Raji (cell line): Measurements from ENCODE around the gene RRP1.

Source experiments
- POLR2A ChIP-seq: IDR thresholded peaks from 2 replicates; pipeline ENCODE4 v1.6.1; 2011; ENCODE audit warnings: low read depth, low read length, control low read depth; ENCODE audit not compliant: insufficient read depth

Gene RRP1

DNA sequence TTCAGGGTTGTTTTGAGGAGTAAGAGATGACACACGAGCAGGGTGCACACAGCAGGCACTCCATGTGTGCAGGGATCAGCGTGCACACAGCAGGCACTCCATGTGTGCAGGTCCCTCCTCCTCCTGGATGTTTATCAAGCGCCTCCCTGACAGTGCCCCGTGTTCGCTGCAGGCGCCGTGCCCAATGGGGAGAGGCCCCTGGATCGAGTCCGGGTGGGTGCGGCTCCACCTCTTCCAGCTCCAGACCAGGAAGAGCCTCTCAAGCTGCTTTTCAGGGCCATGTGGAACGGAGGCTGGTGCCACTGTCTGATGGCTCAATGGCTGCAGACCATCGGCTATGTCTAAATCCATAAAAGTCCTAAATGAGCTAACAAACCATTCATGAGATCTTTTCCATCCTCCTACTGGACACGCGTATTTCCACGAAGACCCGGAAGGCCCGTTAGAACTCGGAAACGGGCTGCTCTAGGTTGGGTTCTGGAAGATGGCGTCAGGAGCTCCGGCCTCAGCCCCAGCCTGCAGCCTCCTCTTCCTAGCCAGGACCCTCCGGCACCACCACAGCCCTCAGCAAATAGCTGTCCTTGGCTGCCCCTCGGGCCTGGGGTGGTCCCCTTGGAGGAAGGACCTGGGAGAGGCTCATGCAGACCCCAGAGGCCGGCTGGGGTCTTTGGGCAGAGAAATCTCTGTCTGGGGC lies 36.0 kb downstream of the RRP1 start:
- TF ChIP-seq POLR2A: no peak

DNA sequence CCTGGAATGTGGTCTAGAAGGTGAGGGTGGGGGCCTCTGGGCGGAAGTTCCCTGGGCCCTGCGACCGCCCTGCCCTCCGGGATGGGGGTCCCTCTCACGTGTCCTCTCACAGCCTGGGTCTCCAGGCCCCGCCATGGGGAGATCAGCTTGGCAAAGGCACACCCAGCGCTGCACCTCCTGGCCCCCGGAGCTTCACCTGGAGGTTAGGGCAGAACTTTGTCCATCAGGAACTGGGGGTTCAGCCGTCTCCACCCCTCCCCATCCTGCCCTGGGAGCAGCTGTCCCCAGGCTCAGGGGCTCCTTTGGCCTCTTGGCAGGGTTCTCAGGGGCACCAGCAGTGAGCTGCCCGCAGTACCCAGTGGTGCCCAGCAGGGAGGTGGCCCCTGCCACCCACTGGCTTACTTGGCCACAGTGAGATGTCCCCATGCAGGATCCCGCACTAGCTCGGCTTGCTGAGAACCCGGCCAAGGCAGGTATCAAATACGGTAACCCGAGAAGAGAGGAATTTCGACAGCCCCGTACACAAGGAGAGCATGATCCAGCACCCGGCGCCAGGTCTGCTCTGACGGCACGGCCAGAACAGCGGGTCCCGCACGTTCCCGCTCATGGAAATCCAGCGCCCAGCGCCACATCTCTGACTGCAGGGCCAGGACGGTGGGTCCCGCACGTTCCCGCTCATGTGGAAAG lies 36.7 kb downstream of the RRP1 start:
- TF ChIP-seq POLR2A: no peak

DNA sequence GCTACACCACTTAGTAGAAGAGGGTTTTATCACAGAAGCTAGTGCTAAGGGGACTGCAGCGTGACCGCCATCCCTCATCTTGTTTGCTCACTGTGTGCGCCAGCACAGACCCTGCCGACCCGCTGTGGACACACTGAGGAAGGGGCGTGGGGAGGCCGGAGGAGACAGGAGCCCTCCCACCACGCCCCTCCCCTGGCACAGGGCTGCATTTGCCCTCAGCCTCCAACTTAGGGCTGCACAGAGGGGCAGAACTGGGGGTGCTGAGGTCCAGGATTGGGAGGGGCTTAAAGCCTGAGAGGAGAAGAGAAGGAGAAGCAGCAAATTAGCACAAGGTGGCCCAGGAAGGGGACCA lies 37.2 kb downstream of the RRP1 start:
- no peak for TF ChIP-seq POLR2A

DNA sequence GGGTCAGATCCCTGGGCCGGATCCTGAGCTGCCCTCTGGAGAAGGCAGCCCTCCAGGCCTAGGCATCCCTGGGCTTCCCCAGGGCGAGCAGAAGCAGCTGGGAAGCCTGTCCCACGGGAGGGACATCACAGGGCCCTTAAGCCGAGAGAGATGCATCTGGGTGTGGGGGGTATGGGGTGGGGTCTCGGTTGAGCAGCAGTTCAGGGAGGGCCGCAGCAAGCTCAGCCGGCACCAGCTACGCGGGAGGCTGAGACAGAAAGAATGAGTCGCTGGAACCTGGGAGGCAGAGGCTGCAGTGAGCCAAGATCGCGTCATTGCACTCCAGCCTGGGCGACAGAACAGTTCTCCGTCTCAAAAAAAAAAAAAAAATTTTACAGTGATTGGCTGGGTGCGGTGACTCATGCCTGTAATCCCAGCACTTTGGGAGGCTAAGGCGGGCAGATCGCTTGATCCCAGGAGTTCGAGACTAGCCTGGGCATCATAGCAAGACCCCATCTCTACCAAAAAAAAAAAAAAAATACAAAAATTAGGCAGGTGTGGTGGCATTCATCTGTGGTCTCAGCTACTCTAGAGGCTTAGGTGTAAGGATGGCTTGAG lies 37.7 kb downstream of the RRP1 start:
- no peak for TF ChIP-seq POLR2A

DNA sequence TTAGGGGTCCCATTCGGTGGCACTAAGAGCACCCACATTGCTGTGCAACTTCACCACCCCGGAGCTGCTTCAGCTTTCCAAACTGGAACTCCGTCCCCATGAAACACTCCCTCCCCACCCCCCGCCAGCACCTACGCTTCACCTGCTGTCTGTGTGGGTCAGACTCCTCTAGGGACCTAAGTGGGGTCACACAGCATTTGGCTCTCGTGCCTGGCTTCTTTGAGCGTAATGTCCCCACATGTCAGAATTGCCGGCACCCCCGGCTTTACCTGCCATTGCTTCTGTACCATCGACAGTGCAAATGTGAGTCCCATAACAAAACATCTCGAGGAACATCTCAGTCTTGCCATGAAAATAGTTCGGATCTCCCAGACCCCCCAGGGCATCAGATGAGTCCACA lies 39.8 kb downstream of the RRP1 start:
- no peak for TF ChIP-seq POLR2A

DNA sequence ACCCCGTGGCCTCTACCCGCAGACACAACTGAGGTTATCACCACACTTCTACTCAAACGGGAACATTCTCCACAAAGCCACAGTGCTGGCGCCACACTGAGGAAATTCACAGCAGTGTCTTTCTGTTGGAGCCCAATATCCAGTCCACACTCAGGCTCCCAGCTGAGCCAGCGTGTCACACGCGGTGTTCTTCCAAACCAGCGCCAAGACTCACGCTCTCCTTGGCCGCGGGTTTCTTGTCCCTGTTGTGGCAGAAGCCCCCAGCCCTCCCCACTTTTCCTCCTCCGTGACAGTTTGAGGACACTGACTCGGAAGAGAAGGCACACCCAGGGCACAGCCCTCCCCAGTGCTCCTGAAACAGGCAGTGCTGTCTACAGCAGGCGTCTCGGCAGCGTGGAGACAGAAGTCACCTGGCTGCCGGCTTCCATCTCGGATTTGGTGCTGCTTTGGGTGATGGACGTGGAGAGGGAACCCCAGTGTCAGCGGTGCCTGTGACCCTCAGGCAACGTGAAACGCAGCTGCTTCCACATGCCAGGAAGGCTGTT lies 40.3 kb downstream of the RRP1 start:
- TF ChIP-seq POLR2A: no peak

DNA sequence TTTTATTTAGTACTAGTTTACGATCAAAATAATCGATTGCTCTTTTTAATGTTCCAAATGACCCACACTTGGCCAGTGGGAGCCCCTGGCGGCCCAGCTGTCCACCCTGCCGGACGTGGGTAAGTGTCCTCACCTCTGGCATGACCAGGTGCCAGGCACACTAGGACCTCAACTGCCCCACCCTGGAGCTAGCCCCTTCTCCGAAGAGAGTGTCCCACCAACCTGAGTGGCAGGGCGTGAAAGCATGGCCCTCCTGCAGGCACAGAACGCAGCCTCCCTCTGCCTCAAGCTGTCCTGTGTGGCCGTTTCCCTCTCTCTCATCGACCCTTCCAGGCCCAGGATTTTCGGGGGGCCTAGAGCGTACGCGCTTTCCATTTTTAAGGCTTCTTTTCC lies 42.8 kb downstream of the RRP1 start:
- TF ChIP-seq POLR2A: no peak

DNA sequence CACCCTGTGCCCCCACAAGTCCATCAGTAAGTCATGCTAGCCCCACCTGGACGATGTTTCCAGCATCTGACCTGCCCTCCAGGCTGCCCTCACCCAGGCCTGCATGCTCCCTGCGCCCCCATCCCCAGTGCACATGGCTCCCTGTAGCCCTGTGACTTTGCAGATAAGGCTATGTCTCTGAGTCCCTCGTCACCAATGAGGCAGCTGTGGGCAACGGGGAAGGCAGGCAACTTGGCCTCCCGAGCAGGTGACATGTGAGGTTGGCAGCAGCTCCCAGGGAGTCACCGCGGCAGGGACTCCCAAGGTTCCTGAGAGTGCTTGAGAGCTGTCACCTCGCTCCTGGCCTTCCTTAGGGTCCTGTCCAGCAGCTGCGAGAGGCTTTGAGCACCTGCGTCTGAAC lies 43.3 kb downstream of the RRP1 start:
- TF ChIP-seq POLR2A: no peak

DNA sequence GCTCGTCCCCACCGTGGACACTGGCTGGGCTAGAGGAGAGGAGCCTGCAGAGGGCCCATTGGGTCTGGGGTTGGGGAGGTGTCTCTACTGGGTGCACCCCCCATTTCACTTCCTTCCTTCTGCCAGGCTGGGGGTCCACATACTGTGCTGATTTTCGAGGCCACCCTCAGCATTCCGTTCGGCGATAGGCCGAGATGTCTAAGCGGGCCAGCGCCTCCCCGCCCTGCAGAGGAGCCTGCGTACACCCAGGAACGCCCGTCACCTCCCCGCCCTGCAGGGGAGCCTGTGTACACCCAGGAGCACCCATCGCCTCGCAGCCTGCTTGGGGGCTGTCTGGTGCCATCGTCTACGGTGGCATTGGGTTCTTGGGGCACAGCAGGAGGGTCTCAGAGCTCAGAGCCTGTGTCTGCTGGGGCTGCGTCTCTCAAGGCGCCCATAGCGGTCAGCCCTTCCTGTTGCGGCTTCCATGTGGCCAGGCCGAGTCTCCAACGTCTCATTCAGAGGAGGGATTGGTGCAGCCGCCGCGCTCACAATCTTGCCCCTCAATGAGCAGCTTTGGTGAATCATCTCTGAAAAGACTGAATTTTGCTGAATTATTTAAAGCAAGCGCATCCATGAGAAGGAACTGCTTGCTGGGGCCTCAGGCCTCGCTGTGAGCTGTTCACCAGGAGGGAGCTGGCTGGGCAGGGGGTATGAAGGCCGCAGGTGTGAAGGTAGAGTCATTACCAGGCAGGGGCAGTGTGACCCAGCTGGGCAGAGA lies 44.9 kb downstream of the RRP1 start:
- TF ChIP-seq POLR2A: no peak

DNA sequence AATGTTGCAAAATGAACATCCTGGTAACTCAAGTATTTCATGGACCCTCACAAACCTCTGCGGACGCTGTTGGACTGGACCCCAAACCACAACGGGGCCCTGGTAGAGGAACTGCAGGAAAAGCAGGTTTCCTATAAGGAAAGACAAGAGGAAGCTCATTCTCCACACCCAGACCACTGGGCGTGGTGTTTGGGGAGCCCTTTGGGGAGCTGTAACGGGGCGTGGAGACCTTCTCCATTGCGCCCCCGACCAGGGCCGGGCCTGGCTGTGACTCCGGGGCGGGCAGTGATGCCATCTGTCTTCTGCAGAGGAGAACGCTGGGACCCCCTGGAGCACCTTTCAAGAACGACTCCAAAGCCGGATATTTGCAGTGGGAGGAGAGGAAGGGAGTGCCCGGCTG lies 45.7 kb downstream of the RRP1 start:
- no peak for TF ChIP-seq POLR2A

DNA sequence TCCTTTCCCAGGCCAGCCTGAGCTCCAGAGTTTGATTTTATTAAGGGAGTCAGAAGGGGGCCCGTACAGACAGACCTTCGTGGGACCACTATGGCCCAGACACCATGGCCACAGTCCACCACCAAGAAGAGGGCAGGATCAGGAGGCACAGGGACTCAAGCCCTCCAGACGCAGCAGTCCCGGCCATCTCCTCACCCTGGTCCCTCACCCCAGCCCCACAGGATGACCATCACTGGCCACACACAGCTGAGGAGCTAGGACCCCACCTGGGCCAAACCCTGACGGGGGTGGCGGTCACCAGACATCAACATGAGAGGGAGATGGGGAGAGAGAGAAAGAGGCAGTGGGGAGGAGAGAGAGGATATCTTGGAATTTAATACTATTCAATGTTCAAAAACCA lies 46.5 kb downstream of the RRP1 start:
- TF ChIP-seq POLR2A: no peak

DNA sequence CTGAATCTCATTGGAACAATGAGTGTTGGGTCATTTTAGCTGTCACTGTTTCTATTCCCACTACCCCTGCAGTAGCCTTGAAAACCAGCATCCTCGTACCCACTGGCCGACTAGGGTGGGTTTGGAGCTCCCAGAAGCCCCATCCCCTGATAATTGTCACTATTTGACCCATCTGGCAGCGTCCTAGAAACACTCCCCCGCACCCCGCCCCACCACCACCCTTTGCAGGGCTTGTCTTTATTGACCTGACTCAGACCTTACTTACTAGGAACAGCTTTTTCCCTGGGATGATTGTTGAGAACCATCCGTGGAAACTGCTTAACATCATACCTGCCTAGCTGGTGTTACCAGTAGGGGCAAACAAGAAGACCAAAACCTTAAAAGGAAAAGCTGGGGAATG lies 47.2 kb downstream of the RRP1 start:
- no peak for TF ChIP-seq POLR2A

DNA sequence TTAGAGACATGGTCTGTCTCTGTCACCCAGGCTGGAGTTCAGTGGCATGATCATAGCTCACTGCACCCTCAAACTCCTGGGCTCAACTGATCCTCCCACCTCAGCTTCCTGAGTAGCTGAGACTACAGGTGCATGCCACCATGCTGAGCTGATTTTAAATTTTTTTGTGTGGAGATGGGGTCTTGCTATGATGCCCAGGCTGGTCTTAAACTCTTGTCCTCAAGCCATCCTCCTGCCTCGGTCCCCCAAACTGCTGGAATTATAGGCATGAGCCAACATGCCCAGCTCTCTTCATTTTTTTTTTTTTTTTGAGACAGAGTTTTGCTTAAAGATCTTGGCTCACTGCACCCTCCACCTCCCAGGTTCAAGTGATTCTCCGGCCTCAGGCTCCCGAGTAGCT lies 50.9 kb downstream of the RRP1 start:
- no peak for TF ChIP-seq POLR2A

DNA sequence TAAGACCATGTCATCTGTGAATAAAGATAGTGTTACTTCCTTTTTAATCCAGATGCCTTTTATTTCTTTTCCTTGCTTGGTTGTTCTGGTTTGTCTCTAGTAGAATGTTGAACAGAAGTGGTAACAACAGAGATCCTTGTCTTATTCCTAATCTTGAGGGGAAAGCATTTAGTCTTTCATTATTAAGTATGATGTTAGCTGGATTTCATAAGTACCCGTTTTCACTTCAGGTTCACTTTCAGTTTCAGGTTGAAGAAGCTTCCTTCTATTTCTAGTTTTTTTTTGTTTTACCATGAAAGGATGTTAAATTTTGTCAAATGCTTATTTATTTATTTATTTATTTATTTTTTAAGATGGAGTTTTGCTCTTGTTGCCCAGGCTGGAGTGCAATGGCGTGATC lies 53.4 kb downstream of the RRP1 start:
- no peak for TF ChIP-seq POLR2A

DNA sequence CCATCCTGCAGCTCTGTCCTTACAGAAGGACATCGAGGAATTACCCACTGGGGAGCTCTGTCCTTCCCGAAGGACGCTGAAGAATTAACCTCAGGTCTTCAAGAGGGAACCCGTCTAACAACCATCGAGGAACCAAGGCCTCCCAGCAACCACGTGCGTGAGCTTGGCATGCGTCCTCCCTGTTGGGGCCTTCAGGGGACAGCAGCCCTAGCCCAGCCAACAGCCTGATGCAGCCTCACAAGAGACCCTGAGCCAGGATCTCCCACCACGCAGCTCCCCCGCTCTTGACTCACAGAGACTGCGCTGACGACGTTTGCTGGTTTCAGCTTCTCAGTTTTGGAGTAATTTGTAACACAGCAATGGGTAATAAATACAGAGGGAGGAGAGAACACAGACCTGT lies 56.0 kb downstream of the RRP1 start:
- TF ChIP-seq POLR2A: no peak

DNA sequence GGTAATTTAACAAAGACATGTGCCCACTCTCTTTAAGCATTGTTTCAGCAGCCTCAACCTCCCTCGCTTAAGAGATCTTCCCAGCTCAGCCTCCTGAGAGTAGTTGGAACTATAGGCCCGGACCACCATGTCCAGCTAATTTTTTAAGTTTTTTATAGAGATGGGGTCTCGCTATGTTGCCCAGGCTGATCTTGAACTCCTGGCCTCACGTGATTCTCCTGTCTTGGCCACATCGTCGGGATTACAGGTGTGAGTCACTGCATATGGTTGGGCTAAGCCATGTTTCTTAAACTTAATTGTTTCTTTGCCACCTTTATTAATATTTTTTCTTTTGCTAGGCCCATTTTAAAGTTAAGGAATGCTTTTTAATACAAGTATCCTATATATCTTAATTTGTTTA lies 57.1 kb downstream of the RRP1 start:
- no peak for TF ChIP-seq POLR2A
